Neutrophil (primary cell): Measurements from ENCODE around the gene NBEA.

Experiments used
- H3K27ac ChIP-seq: fragments of 200-600 bp; sonication (generic); 2 replicates; pipeline ENCODE4 v1.5.1; 2016; ENCODE audit warnings: mild to moderate bottlenecking, moderate library complexity
- H3K27me3 ChIP-seq: fragments of 200-600 bp; sonication (generic); 2 replicates; pipeline ENCODE4 v1.6.0; 2016; ENCODE audit warnings: mild to moderate bottlenecking
- H3K36me3 ChIP-seq: fragments of 200-600 bp; sonication (generic); 2 replicates; pipeline ENCODE4 v1.5.1; 2017
- H3K4me1 ChIP-seq, 2 experiments: fragments of 200-600 bp in 1 of 2; sonication (generic) in 1 of 2; 1 replicate in 1 of 2; 2 replicates in 1 of 2; pipeline versions ENCODE4 v1.5.1 to v1.6.1; 2013 to 2016; ENCODE audit warnings: low read depth in 1 of 2, low read length in 1 of 2, mild to moderate bottlenecking in 1 of 2, moderate library complexity in 1 of 2; ENCODE audit not compliant: control insufficient read depth in 1 of 2, insufficient read depth in 1 of 2
- H3K4me3 ChIP-seq, 2 experiments: fragments of 200-600 bp in 1 of 2; sonication (generic) in 1 of 2; 1 replicate in 1 of 2; 2 replicates in 1 of 2; pipeline ENCODE4 v1.5.1; 2013 to 2016; ENCODE audit warnings: low read depth in 1 of 2, low read length in 1 of 2, mild to moderate bottlenecking in 1 of 2, moderate library complexity in 1 of 2
- H3K9me3 ChIP-seq: fragments of 200-600 bp; sonication (generic); 2 replicates; pipeline ENCODE4 v1.5.1; 2016
- CTCF ChIP-seq: fragments of 200-600 bp; sonication (generic); IDR thresholded peaks from 2 replicates; pipeline ENCODE4 v1.5.1; 2016; ENCODE audit warnings: antibody characterized with exemption

The NBEA gene

GRCh38 chr13:35144166-35144890, 202.3 kb downstream of the NBEA start:
- Histone ChIP-seq H3K9me3 (no peaks in the 10 kb centered on the region), H3K36me3 (no peaks in the 10 kb centered on the region), H3K4me1 (no peaks in the 10 kb centered on the region), H3K27me3 (no peaks in the 10 kb centered on the region), H3K4me3 (no peak overlapping the region), H3K27ac (no peak overlapping the region)
- no peak for TF ChIP-seq CTCF

- Histone ChIP-seq H3K27ac (no peak overlapping the region), H3K27me3 (no peaks in the 10 kb centered on the region), H3K4me1 (no peaks in the 10 kb centered on the region), H3K36me3 (no peaks in the 10 kb centered on the region), H3K4me3 (no peak overlapping the region), H3K9me3 (no peaks in the 10 kb centered on the region)
- TF ChIP-seq CTCF: no peak
These were observed 204.6 kb downstream of the NBEA start for GRCh38 chr13:35146686-35147085.

- Histone ChIP-seq H3K36me3 (no peaks in the 10 kb centered on the region), H3K4me1 (no peaks in the 10 kb centered on the region), H3K9me3 (no peaks in the 10 kb centered on the region), H3K27ac (no peak overlapping the region), H3K27me3 (no peaks in the 10 kb centered on the region), H3K4me3 (no peak overlapping the region)
- no peak for TF ChIP-seq CTCF
These were observed 215.2 kb downstream of the NBEA start for GRCh38 chr13:35157143-35157755.

GRCh38 chr13:35159041-35159440, 217.0 kb downstream of the NBEA start:
- no peak overlapping the region for H3K27ac ChIP-seq
- H3K36me3 ChIP-seq: no peaks in the 10 kb centered on the region
- no peaks in the 10 kb centered on the region for H3K4me1 ChIP-seq
- no peaks in the 10 kb centered on the region for H3K27me3 ChIP-seq
- no peaks in the 10 kb centered on the region for H3K9me3 ChIP-seq
- TF ChIP-seq CTCF: no peak
- H3K4me3 ChIP-seq: no peak overlapping the region

- no peak overlapping the region for H3K4me3 ChIP-seq
- no peak for TF ChIP-seq CTCF
These were observed 218.8 kb downstream of the NBEA start for GRCh38 chr13:35160896-35161295.

More at GRCh38 chr13:35160896-35161295, 218.8 kb downstream of the NBEA start:
- no peaks in the 10 kb centered on the region for H3K36me3 ChIP-seq
- H3K27ac ChIP-seq: no peak overlapping the region
- no peaks in the 10 kb centered on the region for H3K4me1 ChIP-seq
- H3K27me3 ChIP-seq: no peaks in the 10 kb centered on the region
- H3K9me3 ChIP-seq: no peaks in the 10 kb centered on the region
